GM23338 (cell line): ENCODE data around the gene NLGN4X. TPM values are rescaled to one million over a fixed set of nuclear protein-coding genes. Genes with fewer than 3 reads are reported as not detected.

Experiments used
- ATAC-seq: fragments of 200-7000 bp; cut with Tn5 transposase; 3 replicates; pipeline ENCODE4 v1.9.1; 2020
- DNase-seq: peaks from one replicate; pipeline ENCODE4 v3.0.0-alpha.2; 2015; ENCODE audit warnings: low spot score
- H2AFZ ChIP-seq: fragments of 200-600 bp; sonication (generic); 2 replicates; pipeline ENCODE4 v1.8.0; 2016; ENCODE audit warnings: antibody characterized with exemption, mild to moderate bottlenecking, moderate library complexity
- H3F3A ChIP-seq: fragments of 200-600 bp; sonication (generic); replicated peaks from 2 replicates; pipeline ENCODE4 v1.8.0; 2017; ENCODE audit warnings: antibody characterized with exemption, mixed run types, low read depth
- H3K27ac ChIP-seq: fragments of 200-600 bp; sonication (generic); 2 replicates; pipeline ENCODE4 v1.6.1; 2016; ENCODE audit warnings: low read depth
- H3K27me3 ChIP-seq: fragments of 200-600 bp; sonication (generic); 2 replicates; pipeline ENCODE4 v1.8.0; 2016; ENCODE audit warnings: mild to moderate bottlenecking, mixed run types, moderate library complexity; ENCODE audit not compliant: insufficient read depth
- H3K36me3 ChIP-seq: fragments of 200-600 bp; sonication (generic); 2 replicates; pipeline ENCODE4 v1.8.0; 2016; ENCODE audit warnings: mild to moderate bottlenecking; ENCODE audit not compliant: insufficient read depth
- H3K4me1 ChIP-seq: fragments of 200-600 bp; sonication (generic); 2 replicates; pipeline ENCODE4 v1.8.0; 2016; ENCODE audit warnings: mild to moderate bottlenecking, moderate library complexity; ENCODE audit not compliant: insufficient read depth
- H3K4me2 ChIP-seq: fragments of 200-600 bp; sonication (generic); 2 replicates; pipeline ENCODE4 v1.7.1; 2017; ENCODE audit warnings: mixed run types
- H3K4me3 ChIP-seq: fragments of 200-600 bp; sonication (generic); 2 replicates; pipeline ENCODE4 v1.6.1; 2016; ENCODE audit warnings: mixed run types
- H3K79me2 ChIP-seq: fragments of 200-600 bp; sonication (generic); replicated peaks from 2 replicates; pipeline ENCODE4 v1.8.0; 2017; ENCODE audit warnings: mild to moderate bottlenecking; ENCODE audit not compliant: insufficient read depth
- H3K9me2 ChIP-seq: fragments of 200-600 bp; sonication (generic); 2 replicates; pipeline ENCODE4 v1.8.0; 2017; ENCODE audit not compliant: insufficient read depth
- H4K20me1 ChIP-seq: fragments of 200-600 bp; sonication (generic); replicated peaks from 2 replicates; pipeline ENCODE4 v1.8.0; 2017; ENCODE audit warnings: mild to moderate bottlenecking; ENCODE audit not compliant: insufficient read depth
- H3K27ac Mint-ChIP-seq: 2 replicates; pipeline ENCODE4 v1.8.0; 2020; ENCODE audit warnings: inconsistent platforms, mild to moderate bottlenecking, moderate library complexity, mixed read lengths
- H3K27me3 Mint-ChIP-seq: 3 replicates; pipeline ENCODE4 v1.8.0; 2022; ENCODE audit warnings: low read depth, mild to moderate bottlenecking, moderate library complexity, mixed read lengths, inconsistent platforms; ENCODE audit not compliant: insufficient read depth, poor library complexity
- H3K36me3 Mint-ChIP-seq: 3 replicates; pipeline ENCODE4 v1.8.0; 2021; ENCODE audit warnings: low read depth, mild to moderate bottlenecking, inconsistent platforms, moderate library complexity, mixed read lengths
- H3K4me1 Mint-ChIP-seq: 3 replicates; pipeline ENCODE4 v1.8.0; 2020; ENCODE audit warnings: mild to moderate bottlenecking, inconsistent platforms, mixed read lengths
- H3K4me3 Mint-ChIP-seq: 3 replicates; pipeline ENCODE4 v1.8.0; 2021; ENCODE audit warnings: moderate library complexity, mild to moderate bottlenecking, inconsistent platforms, mixed read lengths
- H3K9me3 Mint-ChIP-seq: 3 replicates; pipeline ENCODE4 v1.8.0; 2020; ENCODE audit warnings: moderate library complexity, mild to moderate bottlenecking, inconsistent platforms, mixed read lengths
- JUNB ChIP-seq: IDR thresholded peaks from one replicate; pipeline ENCODE4 v1.6.1; 2016; ENCODE audit warnings: antibody characterized with exemption; ENCODE audit not compliant: unreplicated experiment
- STAT1 ChIP-seq: IDR thresholded peaks from one replicate; pipeline ENCODE4 v1.6.1; 2016; ENCODE audit warnings: antibody characterized with exemption; ENCODE audit not compliant: unreplicated experiment
- ZNF114 ChIP-seq: fragments of 250-450 bp; sonication (Bioruptor Pico); IDR thresholded peaks from 2 replicates; pipeline ENCODE4 v1.5.0; 2020; ENCODE audit warnings: mild to moderate bottlenecking, moderate library complexity
- polyA plus RNA-seq: library from polyadenylated mRNA; unstranded; fragments of >200 nt; fragmentation: Nextera tagmentation; extraction: Ambion mirVana; gene quantifications from 2 replicates; pipeline ENCODE4 v1.2.1, GENCODE V29; 2016
- total RNA-seq: library from RNA; depleted of rRNA; stranded (reverse); fragments of >200 nt; shearing (Covaris generic); gene quantifications from 2 replicates; pipeline ENCODE4 v1.2.3, GENCODE V29; 2014
- TF ChIP-seq, protein P1 (sequence below), 2 experiments: fragments of 200-600 bp in 1 of 2; sonication (generic) in 1 of 2; conservative IDR thresholded peaks; 2 replicates each; pipeline versions ENCODE4 v1.5.1 to v1.6.1; 2016 to 2017; ENCODE audit warnings: antibody characterized with exemption in 2 of 2, low read depth in 2 of 2, mild to moderate bottlenecking in 2 of 2, moderate library complexity in 1 of 2
- TF ChIP-seq, protein P2 (sequence below): IDR thresholded peaks from one replicate; pipeline ENCODE4 v1.6.1; 2018; ENCODE audit warnings: antibody characterized with exemption; ENCODE audit not compliant: unreplicated experiment

Gene NLGN4X
- total and polyA plus RNA-seq, 2 experiments from 2014 or later: 36.0 to 86.5 TPM

GRCh38 chrX:6002056-6002455 lies 226.6 kb downstream of the NLGN4X start:
- Histone ChIP-seq H3K27me3 (no peaks in the 10 kb centered on the region), H3K9me2 (no peaks in the 10 kb centered on the region), H3K27ac (no peak overlapping the region), H3K4me2 (no peak overlapping the region), H3F3A (no peaks in the 10 kb centered on the region), H3K36me3 (no peaks in the 10 kb centered on the region), H2AFZ (no peak overlapping the region), H3K79me2 (peaks cover 37% of the 10 kb centered on the region), H3K4me3 (no peak overlapping the region), H3K4me1 (0 out of 2 replicates have a peak, but pooled peaks cover 4% of the 10 kb centered on the region), H4K20me1 (no peaks in the 10 kb centered on the region; the same call in 1 of the 2 replicates)
- Mint-ChIP-seq H3K27me3 (peaks cover 3% of the 10 kb centered on the region), H3K36me3 (peaks cover 13% of the 10 kb centered on the region; the same call in 2 of the 3 replicates), H3K27ac (no peak overlapping the region), H3K4me1 (peaks cover 33% of the 10 kb centered on the region), H3K9me3 (no peaks in the 10 kb centered on the region), H3K4me3 (no peak overlapping the region)
- ATAC-seq: no peak
- TF ChIP-seq, protein P1, sequence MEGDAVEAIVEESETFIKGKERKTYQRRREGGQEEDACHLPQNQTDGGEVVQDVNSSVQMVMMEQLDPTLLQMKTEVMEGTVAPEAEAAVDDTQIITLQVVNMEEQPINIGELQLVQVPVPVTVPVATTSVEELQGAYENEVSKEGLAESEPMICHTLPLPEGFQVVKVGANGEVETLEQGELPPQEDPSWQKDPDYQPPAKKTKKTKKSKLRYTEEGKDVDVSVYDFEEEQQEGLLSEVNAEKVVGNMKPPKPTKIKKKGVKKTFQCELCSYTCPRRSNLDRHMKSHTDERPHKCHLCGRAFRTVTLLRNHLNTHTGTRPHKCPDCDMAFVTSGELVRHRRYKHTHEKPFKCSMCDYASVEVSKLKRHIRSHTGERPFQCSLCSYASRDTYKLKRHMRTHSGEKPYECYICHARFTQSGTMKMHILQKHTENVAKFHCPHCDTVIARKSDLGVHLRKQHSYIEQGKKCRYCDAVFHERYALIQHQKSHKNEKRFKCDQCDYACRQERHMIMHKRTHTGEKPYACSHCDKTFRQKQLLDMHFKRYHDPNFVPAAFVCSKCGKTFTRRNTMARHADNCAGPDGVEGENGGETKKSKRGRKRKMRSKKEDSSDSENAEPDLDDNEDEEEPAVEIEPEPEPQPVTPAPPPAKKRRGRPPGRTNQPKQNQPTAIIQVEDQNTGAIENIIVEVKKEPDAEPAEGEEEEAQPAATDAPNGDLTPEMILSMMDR (conservative IDR thresholded peaks at IDR 0.05; ENCODE audit: low read depth in 2 of 2): 0 out of 4 replicates have a peak, but pooled peaks of 1 of the 2 experiments have one; percentile 6
- TF ChIP-seq, protein P2, sequence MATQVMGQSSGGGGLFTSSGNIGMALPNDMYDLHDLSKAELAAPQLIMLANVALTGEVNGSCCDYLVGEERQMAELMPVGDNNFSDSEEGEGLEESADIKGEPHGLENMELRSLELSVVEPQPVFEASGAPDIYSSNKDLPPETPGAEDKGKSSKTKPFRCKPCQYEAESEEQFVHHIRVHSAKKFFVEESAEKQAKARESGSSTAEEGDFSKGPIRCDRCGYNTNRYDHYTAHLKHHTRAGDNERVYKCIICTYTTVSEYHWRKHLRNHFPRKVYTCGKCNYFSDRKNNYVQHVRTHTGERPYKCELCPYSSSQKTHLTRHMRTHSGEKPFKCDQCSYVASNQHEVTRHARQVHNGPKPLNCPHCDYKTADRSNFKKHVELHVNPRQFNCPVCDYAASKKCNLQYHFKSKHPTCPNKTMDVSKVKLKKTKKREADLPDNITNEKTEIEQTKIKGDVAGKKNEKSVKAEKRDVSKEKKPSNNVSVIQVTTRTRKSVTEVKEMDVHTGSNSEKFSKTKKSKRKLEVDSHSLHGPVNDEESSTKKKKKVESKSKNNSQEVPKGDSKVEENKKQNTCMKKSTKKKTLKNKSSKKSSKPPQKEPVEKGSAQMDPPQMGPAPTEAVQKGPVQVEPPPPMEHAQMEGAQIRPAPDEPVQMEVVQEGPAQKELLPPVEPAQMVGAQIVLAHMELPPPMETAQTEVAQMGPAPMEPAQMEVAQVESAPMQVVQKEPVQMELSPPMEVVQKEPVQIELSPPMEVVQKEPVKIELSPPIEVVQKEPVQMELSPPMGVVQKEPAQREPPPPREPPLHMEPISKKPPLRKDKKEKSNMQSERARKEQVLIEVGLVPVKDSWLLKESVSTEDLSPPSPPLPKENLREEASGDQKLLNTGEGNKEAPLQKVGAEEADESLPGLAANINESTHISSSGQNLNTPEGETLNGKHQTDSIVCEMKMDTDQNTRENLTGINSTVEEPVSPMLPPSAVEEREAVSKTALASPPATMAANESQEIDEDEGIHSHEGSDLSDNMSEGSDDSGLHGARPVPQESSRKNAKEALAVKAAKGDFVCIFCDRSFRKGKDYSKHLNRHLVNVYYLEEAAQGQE: no peak
- DNase-seq: peak; percentile 20

DNA sequence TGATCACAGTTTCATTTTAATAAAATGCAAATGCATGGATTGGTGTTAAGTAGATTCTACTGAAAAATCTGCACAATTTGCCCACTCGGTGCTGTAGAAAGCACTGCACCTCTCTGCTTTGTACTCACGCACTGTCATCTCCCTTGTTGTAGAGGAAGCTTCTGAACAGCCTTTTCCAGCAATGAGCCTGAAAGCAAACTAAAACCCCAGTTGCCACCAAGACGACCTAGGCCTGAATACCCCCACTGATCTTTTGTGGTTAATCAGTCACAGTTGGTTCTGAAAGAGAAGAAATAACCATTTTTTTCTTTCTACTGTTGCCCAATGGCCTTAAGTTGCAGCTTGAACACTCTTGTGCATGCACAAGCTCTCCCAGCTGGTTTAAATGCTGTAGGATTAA lies 229.8 kb downstream of the NLGN4X start:
- Histone ChIP-seq H3K27me3 (no peaks in the 10 kb centered on the region), H4K20me1 (no peaks in the 10 kb centered on the region), H2AFZ (no peak overlapping the region), H3K79me2 (peaks cover 33% of the 10 kb centered on the region), H3K36me3 (no peaks in the 10 kb centered on the region), H3K27ac (no peak overlapping the region), H3K4me1 (no peaks in the 10 kb centered on the region), H3K4me2 (no peak overlapping the region), H3K4me3 (no peak overlapping the region), H3F3A (no peaks in the 10 kb centered on the region), H3K9me2 (no peaks in the 10 kb centered on the region)
- Mint-ChIP-seq H3K4me3 (no peak overlapping the region), H3K4me1 (peaks cover 11% of the 10 kb centered on the region), H3K9me3 (no peaks in the 10 kb centered on the region), H3K36me3 (peaks cover 18% of the 10 kb centered on the region; the same call in 2 of the 3 replicates), H3K27me3 (peaks cover 2% of the 10 kb centered on the region), H3K27ac (no peak overlapping the region)
- ATAC-seq (no peak), DNase-seq (no peak)
- no peak for TF ChIP-seq ZNF114 (CRISPR knock-in tag)
- TF ChIP-seq STAT1: no peak
- TF ChIP-seq, protein P1 (conservative IDR thresholded peaks at IDR 0.05; ENCODE audit: low read depth in 2 of 2): no peak
- TF ChIP-seq JUNB: no peak
